PC-3 (cell line): ENCODE results near the gene ITPRID2.

ENCODE experiments used
- EZH2 ChIP-seq: fragments of 300-600 bp; sonication (generic); IDR thresholded peaks from one replicate; pipeline ENCODE4 v1.6.1; 2017; ENCODE audit warnings: antibody characterized with exemption, mild to moderate bottlenecking, low read length; ENCODE audit not compliant: unreplicated experiment
- EZH2phosphoT487 ChIP-seq: fragments of 300-600 bp; sonication (generic); IDR thresholded peaks from 2 replicates; pipeline ENCODE4 v1.6.1; 2018; ENCODE audit warnings: mild to moderate bottlenecking, antibody characterized with exemption, low read length, borderline replicate concordance
- TF ChIP-seq, protein P1 (sequence below): fragments of 300-600 bp; sonication (generic); conservative IDR thresholded peaks from 2 replicates; pipeline ENCODE4 v1.5.1; 2017; ENCODE audit warnings: antibody characterized with exemption, low read depth, mild to moderate bottlenecking, low read length

- TF ChIP-seq, protein P1, sequence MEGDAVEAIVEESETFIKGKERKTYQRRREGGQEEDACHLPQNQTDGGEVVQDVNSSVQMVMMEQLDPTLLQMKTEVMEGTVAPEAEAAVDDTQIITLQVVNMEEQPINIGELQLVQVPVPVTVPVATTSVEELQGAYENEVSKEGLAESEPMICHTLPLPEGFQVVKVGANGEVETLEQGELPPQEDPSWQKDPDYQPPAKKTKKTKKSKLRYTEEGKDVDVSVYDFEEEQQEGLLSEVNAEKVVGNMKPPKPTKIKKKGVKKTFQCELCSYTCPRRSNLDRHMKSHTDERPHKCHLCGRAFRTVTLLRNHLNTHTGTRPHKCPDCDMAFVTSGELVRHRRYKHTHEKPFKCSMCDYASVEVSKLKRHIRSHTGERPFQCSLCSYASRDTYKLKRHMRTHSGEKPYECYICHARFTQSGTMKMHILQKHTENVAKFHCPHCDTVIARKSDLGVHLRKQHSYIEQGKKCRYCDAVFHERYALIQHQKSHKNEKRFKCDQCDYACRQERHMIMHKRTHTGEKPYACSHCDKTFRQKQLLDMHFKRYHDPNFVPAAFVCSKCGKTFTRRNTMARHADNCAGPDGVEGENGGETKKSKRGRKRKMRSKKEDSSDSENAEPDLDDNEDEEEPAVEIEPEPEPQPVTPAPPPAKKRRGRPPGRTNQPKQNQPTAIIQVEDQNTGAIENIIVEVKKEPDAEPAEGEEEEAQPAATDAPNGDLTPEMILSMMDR = no peak
- no peak for TF ChIP-seq EZH2
- no peak for TF ChIP-seq EZH2phosphoT487
Observed at GRCh38 chr2:181962142-181962541, 70.6 kb downstream of the ITPRID2 start.
